Measurements from ENCODE around the gene NOC2L.
"Not testable (repeated sequence)": the region's sequence is repeated elsewhere in the genome, so short reads cannot be mapped to it uniquely, and the experiment has no call there.

NOC2L gene

DNA sequence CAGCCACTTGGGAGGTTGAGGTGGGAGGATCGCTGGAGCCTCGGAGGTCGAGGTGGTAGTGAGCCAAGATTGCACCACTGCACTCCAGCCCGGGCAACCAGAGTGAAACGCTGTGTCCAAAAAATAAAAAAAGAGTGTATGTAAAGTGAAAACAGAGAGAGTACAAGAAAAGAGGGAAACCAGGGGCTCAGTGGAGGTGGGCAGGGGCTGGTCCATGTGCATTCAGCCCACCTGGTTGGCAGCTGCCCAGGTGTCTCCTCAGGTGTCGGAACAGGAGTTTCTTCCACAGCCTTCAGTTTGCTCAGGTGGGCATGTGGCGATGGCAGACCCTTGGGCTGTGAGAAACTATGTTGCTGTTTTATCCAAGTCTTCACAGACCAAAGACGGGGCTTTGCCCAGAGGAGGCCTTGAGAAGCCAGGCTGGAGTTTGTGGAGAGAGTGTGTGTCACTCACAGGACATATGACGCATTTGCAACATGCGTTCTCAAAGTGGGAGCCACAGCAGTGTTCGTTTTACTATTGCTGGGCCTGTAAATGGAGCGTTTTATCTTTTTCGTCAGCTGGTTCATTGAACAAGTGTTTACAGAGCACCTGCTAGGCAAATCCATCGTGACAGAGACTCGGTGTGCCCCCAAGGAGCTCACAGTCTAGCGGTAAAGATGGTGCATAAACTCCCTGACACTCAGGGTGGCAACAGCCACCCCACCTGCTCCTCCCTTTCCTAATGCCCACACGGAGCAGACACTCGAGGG, 57.8 kb downstream of the NOC2L start:
- TF ChIP-seq, protein P1, sequence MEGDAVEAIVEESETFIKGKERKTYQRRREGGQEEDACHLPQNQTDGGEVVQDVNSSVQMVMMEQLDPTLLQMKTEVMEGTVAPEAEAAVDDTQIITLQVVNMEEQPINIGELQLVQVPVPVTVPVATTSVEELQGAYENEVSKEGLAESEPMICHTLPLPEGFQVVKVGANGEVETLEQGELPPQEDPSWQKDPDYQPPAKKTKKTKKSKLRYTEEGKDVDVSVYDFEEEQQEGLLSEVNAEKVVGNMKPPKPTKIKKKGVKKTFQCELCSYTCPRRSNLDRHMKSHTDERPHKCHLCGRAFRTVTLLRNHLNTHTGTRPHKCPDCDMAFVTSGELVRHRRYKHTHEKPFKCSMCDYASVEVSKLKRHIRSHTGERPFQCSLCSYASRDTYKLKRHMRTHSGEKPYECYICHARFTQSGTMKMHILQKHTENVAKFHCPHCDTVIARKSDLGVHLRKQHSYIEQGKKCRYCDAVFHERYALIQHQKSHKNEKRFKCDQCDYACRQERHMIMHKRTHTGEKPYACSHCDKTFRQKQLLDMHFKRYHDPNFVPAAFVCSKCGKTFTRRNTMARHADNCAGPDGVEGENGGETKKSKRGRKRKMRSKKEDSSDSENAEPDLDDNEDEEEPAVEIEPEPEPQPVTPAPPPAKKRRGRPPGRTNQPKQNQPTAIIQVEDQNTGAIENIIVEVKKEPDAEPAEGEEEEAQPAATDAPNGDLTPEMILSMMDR (IDR thresholded peaks at IDR 0.05; ENCODE audit: low read depth, low read length), result no peak
- no peak overlapping the region for H3K4me3 ChIP-seq (ENCODE audit: low read depth, low read length)
- in situ Hi-C loops (cut with HindIII; ENCODE audit: low sequenced_read_pairs), result no loop called here
- DNase-seq (ENCODE audit: low read depth, low spot score), result no peak

DNA sequence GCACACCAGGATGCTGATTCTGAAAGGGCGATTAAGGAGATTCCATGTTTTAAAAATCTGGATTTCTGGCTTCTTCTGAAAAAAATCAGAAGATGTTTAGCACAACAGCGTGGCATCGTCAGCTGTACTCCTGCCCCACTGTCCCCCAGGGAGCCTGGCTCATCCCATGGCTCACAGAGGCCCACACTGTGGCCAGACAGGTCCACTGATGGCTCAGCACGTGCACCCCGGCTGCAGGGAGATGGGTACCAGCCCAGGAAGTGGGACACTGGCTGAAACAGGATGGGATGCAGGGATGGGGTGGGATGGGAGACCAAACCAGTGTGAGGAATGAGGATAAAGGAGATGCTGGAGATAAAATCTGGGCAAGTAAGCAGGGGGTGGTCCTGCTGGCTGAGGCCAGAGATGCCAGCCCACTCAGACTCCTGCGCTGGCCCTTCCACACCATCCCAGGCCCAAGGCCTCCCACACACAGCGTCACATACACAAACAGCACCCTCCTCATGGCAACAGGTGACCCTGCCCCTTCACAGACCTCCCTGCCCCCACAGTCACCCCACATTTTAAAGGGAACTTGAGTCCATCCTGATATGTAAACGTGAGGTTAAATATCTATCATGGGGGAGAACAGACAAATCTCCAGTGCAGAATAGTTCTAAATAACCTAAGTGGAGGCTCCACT, 59.3 kb downstream of the NOC2L start:
- DNase-seq (ENCODE audit: low read depth, low spot score), result no peak
- in situ Hi-C loops (cut with HindIII; ENCODE audit: low sequenced_read_pairs), result no loop called here
- TF ChIP-seq, protein P1 (IDR thresholded peaks at IDR 0.05; ENCODE audit: low read depth, low read length), result no peak
- no peak overlapping the region for H3K4me3 ChIP-seq (ENCODE audit: low read depth, low read length)

DNA sequence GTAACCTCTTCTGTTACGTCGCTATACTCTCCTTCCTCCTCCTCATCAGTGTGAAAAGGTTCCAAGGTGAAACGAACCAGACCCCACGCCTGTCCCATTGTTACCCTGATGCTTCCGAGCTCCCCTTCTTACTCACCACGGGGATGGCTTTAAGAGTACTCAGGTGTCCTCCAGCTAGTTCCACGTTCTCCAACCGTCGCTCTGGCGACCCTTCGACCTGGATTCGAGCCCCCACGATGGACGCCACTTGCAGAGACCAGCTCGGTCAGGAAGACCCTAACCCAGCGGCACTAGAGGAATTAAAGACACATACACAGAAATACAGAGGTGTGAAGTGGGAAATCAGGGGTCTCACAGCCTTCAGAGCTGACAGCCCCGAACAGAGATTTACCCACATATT, 61.1 kb downstream of the NOC2L start:
- DNase-seq (ENCODE audit: low read depth, low spot score); H3K4me3 ChIP-seq (ENCODE audit: low read depth, low read length); in situ Hi-C loops (cut with HindIII; ENCODE audit: low sequenced_read_pairs): not testable (repeated sequence)

DNA sequence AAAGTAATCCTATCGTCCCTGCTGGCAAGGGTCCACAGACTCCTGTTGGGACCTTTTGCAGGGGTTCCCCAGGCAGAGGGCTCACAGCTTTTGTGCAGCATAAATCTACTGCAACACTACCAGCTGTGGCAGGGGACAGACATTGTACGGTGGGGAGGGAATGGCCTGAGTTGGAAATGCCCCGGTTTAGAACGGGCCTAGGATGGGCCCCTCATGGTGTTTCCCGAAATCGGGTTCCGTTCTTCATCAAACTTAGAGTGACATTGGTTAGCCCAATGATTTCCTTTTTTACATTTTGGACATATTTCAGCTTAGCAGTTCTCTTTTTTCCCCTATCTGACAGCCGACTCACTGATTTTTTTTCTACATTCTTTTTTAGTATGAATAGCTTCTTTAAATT, 61.8 kb downstream of the NOC2L start:
- in situ Hi-C loops (cut with HindIII; ENCODE audit: low sequenced_read_pairs), result no loop called here
- TF ChIP-seq, protein P1 (IDR thresholded peaks at IDR 0.05; ENCODE audit: low read depth, low read length), result no peak
- no peak overlapping the region for H3K4me3 ChIP-seq (ENCODE audit: low read depth, low read length)
- DNase-seq (ENCODE audit: low read depth, low spot score), result no peak

All from astrocyte of the spinal cord (primary cell).